Astrocyte (in vitro differentiated cells and primary cell): ENCODE measurements around the gene OPALIN.

Experiments used
- CTCF ChIP-seq: IDR thresholded peaks from 2 replicates; pipeline ENCODE4 v1.5.1; 2011; ENCODE audit warnings: low read depth, mild to moderate bottlenecking, inconsistent platforms, low read length, moderate library complexity; ENCODE audit not compliant: insufficient read depth
- EZH2 ChIP-seq: IDR thresholded peaks from 2 replicates; pipeline ENCODE4 v1.6.1; 2012; ENCODE audit warnings: mild to moderate bottlenecking, low read length, inconsistent platforms; ENCODE audit not compliant: insufficient read depth

- TF ChIP-seq CTCF (no peak), EZH2 (no peak)
Measured at GRCh38 chr10:96384506-96384905, 25.7 kb upstream of the OPALIN start.
